GM12872 (cell line): ENCODE measurements around the gene ACTG2.

ENCODE experiments used
- CTCF ChIP-seq: IDR thresholded peaks from 3 replicates; pipeline ENCODE4 v1.5.1; 2011; ENCODE audit warnings: low read depth, mild to moderate bottlenecking, low read length, moderate library complexity; ENCODE audit not compliant: insufficient read depth

Gene ACTG2

GRCh38 chr2:73911548-73912208, 18.9 kb downstream of the ACTG2 start:
- no peak for TF ChIP-seq CTCF

- TF ChIP-seq CTCF = no peak
These were observed 20.7 kb downstream of the ACTG2 start for GRCh38 chr2:73913414-73914054.

GRCh38 chr2:73914667-73915066, 21.9 kb downstream of the ACTG2 start:
- TF ChIP-seq CTCF = no peak

- no peak for TF ChIP-seq CTCF
These were observed 22.7 kb downstream of the ACTG2 start for GRCh38 chr2:73915437-73915993.

- TF ChIP-seq CTCF = no peak
These were observed 23.9 kb downstream of the ACTG2 start for GRCh38 chr2:73916666-73917065.

GRCh38 chr2:73917296-73917695, 24.5 kb downstream of the ACTG2 start:
- TF ChIP-seq CTCF = no peak

GRCh38 chr2:73917696-73918207, 24.9 kb downstream of the ACTG2 start:
- TF ChIP-seq CTCF = no peak
